ENCODE measurements around the gene PCDHGB4. TPM values are rescaled to one million over a fixed set of nuclear protein-coding genes. Genes with fewer than 3 reads are reported as not detected.

Gene PCDHGB4
- total RNA-seq, 4 donors from 2014 or later: 5.2 to 8.9 (median 8.4) TPM

- TF ChIP-seq CTCF (IDR thresholded peaks at IDR 0.05) (no peak), POLR2A (IDR thresholded peaks at IDR 0.05) (no peak)
- WGBS, 2 donors: 14 to 17% methylated on average over 28 to 34 of the region's 34 CpGs
These were observed 23.4 kb upstream of the PCDHGB4 start, which contains the start of gene PCDHGA5 for GRCh38 chr5:141363952-141364660. TSS of gene PCDHGA5 (plus strand) at chr5:141364162. CDS start at chr5:141364331, 169 bp downstream.

GRCh38 chr5:141366016-141366896 is 21.2 kb upstream of the PCDHGB4 start:
- H3K4me3 ChIP-seq (ENCODE audit: low read depth, poor library complexity, severe bottlenecking): no peak overlapping the region
- DNase-seq (ENCODE audit: low spot score in 2 of 2): no peak
- 24 to 44% methylated on average over 31 to 44 of the region's 46 CpGs for WGBS, 2 donors
- TF ChIP-seq POLR2A (IDR thresholded peaks at IDR 0.05): no peak
- no peak for TF ChIP-seq CTCF (IDR thresholded peaks at IDR 0.05)
- intact Hi-C loops (cut with DNase I; ENCODE audit: low total_unique reads): no loop called here

More at GRCh38 chr5:141363952-141364660, 23.4 kb upstream of the PCDHGB4 start, which contains the start of gene PCDHGA5:
- intact Hi-C loops (cut with DNase I; ENCODE audit: low total_unique reads): no loop called here
- DNase-seq (ENCODE audit: low spot score in 2 of 2): peak in 1 of 2 donors; percentile 74
- H3K4me3 ChIP-seq (ENCODE audit: low read depth, poor library complexity, severe bottlenecking): no peak within 1 kb of the TSS

- TF ChIP-seq CTCF (IDR thresholded peaks at IDR 0.05) (no peak), POLR2A (IDR thresholded peaks at IDR 0.05) (no peak)
- H3K4me3 ChIP-seq (ENCODE audit: low read depth, poor library complexity, severe bottlenecking): no peak within 1 kb of the TSS
- no peak for DNase-seq (ENCODE audit: low spot score in 2 of 2)
- intact Hi-C loops (cut with DNase I; ENCODE audit: low total_unique reads): no loop called here
- WGBS, 2 donors: 18 to 23% methylated on average over 32 of the region's 32 CpGs
These were observed 17.3 kb upstream of the PCDHGB4 start, which contains the start of gene PCDHGB3 for GRCh38 chr5:141369994-141370848. TSS of gene PCDHGB3 (plus strand) at chr5:141370242. CDS start at chr5:141370395, 153 bp downstream.

GRCh38 chr5:141371572-141372475 is 15.7 kb upstream of the PCDHGB4 start:
- H3K4me3 ChIP-seq (ENCODE audit: low read depth, poor library complexity, severe bottlenecking): no peak overlapping the region
- 40 to 41% methylated on average over 35 to 55 of the region's 69 CpGs for WGBS, 2 donors
- intact Hi-C loops (cut with DNase I; ENCODE audit: low total_unique reads): no loop called here
- no peak for TF ChIP-seq CTCF (IDR thresholded peaks at IDR 0.05)
- TF ChIP-seq POLR2A (IDR thresholded peaks at IDR 0.05): no peak
- DNase-seq (ENCODE audit: low spot score in 2 of 2): no peak
